Stimulated activated CD4-positive, alpha-beta T cell treated with anti-CD3 and anti-CD28 coated beads, Interleukin-15, amount 100 ng/mL, for 48 hours (primary cell): ENCODE measurements around the gene SREBF1.
"Not testable (repeated sequence)": the region's sequence is repeated elsewhere in the genome, so short reads cannot be mapped to it uniquely, and the experiment has no call there.

ENCODE experiments used
- DNase-seq, 2 donors: peaks; one replicate each; pipeline ENCODE4 v3.0.0-alpha.2; 2020; ENCODE audit warnings: low read depth in 2 of 2

The SREBF1 gene

DNA sequence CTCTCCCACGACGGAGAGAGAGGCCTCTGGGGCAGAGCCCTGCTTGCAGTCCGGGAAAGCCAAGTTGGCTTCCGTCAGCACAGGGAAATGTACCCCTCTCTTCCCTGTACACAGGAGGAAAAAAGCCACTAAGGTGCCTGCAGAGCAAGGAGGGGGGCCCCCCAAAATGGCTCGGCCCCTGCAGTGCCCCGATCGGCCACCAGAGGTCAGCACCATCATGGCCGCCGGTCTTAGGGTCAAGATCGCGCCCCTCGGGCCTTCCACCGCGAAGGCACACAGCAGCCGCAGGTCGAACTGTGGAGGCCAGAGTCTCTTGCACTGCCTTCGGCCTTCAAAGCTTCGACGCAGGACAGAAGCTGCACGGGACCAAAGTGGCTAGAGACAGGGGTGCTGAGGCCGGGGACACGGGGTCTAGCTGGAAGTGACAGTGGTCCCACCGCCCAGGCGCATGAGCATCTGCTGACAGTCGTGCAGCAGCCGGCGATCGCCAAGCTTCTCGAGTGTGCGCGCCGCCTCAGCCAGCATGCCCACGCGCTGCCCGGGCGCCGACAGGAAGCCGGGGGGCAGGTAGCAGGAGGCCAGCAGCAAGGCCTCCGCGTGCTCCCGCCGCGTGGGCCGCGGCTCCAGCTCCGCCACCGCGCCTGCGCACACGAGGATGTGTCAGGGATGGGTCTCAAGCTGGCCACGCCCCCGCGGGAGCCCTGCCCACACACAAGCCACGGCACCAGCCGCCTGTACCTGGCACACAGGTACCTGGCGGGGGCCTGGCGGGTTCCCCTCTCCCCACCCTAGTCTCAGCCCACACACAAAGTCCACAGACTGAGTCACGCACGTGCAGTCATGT is 24.4 kb downstream of the SREBF1 start:
- peak in 1 of 2 donors; percentile 40 for DNase-seq

DNA sequence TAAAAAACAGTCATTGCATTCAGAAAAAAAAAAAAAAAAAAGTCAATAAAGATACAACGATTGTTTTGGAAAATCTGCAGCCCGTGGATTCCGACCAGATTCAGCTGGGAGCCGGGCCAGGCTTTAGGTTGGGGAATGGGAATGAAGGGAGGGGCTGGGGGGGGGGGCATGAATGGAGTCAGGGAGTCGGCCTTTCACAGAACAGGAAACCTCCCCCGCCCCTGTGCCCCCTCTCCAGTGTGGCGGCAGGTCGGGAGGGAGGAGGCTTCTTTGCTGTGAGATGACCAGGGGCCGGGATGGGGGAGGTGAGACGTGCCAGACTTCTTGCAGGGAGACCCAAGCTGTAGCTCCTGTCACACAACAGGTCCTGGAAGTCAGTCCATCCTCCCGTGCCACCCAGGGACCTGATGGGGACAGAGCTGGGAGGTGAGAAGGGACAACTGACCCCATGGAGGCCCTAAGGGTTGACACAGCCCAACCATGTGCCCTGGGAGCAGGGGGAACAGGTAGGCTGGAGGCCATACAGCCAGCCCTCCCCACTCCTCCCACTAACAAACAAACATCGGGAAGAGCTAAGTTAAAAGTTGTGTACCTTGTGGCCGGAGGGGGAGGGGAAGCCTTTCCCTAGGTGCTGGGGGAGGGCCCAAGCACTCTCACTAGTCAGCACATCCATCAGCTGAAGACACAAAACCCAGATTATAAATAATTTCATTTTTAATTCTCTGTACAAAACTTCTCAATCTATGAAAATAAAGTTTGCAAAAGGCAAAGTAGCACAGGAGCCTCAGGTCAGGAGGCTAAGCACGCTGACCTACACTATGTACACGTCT is 25.2 kb downstream of the SREBF1 start:
- DNase-seq, result no peak

DNA sequence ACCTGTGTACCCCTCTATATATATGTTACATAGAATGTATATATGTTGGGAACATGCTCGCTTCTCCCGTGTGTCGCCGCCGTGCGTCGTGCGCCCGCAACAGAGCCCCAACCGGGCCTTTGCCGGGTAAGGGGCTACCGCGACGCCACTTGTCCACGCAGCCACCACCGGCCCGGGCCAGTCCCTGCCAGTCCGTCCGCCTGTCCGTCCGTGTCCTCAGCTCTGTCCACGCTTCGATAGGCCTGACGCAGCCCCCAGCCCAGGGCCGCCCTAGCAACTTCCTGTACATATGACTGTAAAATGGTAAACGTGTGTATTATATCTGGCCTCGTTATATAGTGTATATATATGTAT is 25.9 kb downstream of the SREBF1 start:
- DNase-seq, result no peak

DNA sequence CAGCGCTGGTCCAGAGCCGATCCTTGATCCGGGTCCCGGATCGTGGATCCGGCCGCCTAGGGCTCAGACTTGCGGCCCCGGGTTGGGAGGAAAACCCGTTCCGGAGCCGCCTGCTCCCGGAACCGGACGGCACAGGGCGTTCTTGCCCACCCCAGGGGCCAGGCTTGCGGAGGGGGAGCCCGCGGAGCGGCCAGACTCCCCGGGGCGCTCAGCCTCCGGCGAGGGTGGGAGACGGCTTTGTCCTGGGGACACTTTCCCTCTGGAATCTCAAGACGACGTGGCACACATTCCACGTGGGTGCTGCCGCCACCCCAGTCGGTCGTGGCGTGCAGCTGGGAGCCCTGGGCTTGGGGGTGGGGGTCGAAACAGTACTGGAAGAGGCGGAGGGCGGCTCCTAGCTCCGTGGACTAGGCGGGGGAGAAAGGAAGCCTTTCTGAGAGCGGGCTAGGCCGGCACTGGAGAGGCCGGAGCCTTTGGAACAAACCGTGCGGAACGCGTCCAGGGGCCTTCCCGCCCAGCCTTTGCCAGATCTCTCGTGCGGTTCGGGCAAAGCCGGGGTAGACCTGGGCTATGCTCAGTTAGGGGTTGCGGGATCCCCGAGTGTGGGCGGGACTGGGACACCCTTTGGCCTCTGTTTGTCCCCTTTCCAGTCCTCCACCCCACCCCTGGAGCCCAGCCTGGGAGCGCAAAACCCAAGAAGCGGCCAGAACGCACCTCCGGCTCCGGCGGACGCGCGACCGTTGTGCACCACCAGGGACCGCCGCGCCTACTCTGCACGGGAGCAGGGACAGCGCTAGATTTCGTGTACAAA is 26.5 kb downstream of the SREBF1 start:
- no peak for DNase-seq

DNA sequence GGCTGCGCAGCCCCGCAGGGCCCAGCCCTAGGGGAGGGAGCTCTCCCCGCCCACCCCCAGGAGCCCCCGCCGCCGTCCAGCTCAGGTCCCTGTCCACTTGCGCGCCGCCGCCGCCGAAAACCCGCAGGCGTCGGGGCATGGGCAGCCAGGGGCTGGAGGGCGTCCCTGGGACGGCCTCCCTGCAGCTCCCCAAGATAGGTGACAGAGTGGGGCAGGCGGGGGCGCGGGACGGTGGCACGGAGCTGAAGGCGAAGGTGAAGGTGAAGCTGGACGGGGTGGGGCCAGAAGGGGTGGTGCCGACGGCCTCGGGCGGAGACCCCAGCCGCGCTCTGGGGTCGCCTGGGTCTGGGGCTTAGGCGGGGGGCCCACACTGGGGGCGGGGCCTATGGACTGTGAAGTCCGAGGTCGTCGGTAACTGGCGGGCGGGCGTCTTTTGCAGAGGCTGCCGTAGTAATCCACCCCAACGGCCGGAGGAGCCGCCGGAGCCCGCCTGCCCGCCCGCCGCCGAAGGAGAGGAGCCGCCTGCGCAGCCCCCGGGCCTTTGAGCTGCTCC is 27.2 kb downstream of the SREBF1 start:
- DNase-seq, result no peak

DNA sequence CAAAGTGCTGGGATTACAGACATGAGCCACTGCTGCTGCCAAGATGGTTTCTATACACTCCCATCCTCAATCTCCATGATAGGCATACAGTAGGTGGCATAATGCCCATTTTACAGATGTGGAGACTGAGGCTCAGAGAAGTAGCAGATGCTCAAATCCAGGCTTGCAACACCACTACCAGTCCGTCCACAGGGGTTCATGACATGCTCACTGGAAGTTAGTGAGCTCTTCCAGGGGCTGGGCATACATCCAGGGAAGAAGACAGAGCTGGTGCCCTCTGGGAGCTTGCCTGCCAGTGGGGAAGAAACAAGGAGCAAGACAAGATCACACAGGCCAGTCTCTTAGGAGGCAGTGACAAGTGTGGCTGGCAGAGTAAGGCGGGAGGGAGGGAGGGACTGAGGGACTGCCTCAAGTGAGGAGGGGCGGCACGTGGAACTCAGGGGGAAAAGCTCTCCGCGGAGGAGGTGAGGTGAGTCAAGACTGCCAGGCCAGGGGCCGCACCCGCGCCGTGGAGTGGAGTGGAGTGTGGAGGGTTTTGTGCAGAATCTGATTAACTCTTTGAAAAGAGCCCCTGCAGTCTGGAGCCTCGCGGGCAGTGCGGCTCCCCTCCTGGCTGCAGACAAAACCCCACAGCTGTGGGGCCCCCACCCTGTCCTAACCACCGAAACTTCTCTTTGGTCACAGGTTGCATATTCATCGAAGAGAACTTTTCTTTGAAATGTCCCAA is 27.9 kb downstream of the SREBF1 start:
- DNase-seq, result no peak

DNA sequence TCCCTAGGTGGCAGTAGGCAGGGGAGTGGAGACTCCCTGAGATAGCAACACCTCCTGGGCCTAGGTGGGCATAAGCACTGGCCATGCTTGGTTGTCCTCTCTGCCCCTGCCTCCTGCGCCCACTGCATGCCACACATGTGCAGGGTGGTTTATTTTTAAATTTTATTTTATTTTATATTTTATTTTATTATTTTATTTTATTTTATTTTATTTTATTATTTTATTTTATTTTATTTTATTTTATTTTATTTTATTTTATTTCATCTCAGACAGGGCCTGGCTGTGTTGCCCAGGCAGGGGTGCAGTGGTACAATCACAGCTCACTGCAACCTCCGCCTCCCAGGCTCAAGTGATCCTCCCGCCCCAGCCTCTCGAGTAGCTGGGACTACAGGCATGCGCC is 28.6 kb downstream of the SREBF1 start:
- DNase-seq, result not testable (repeated sequence)

DNA sequence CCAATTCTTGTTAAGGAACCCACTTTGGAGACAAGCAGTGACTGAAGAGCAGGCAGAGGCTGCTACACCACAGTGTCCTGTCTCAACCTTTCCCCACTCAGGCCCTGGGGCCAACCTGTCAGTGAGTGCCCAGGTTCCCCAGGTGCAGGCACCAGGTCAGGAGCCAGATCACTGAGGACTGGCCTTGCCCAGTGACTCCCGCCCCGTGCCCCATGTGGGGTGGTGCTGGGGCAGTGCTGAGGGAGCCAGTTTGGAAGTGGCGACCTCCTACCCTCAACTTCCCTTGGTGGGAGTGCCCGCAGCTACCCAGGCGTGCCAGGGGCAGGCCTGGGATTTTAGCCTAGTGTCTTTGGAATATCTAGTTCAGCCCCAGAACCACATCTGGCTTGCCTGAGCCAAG is 29.3 kb downstream of the SREBF1 start:
- DNase-seq, result no peak

DNA sequence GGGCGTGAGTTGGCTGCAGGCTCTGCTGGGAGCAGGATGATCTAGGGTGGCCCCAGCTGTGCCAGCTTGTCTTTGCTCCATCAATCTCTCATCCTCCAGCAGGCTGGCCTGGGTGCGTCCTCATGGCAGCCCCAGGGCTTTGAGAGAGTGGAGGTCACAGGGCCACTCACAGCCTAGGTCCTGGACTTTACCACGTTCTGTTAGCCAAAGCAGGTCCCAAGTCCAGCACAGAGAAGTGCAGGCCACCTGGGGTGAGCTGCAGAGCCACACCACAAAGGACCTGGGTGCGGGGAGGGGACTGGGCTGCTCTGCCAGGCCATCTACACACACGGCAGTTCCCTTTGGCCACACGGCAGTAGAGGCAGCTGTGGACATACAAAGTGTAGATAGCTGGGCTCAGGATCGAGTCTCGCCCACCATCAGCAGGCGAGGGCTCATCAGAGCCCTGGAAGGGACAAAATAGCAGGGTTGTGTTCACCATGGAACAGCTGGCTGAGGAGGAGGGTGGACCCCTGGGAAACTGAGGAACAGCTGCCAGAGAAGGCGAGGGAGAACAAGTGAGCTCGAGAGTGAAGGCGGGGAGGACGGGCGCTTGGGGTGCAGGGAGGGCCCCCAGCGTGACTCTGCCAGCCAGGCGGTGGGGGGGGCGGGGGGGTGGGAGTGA is 30.0 kb downstream of the SREBF1 start:
- DNase-seq, result no peak

DNA sequence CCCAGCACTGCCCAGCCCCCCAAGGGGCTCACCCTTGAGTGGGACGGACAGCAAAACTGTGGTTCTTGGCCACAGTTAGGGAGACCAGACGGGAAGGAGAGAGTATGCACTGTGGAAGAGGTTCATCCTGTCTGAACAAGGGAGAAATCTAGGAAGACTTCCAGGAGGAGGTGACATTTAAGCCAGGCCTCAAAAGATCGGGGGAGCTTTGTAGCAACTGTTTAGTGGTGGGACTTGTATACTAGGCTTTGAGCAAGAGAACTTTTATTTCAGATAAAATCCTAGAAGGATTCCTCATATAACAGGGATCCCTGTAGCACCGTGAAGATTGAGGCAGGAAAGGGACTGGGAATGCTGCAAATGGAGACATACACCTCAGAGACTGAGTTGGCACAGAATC is 30.8 kb downstream of the SREBF1 start:
- no peak for DNase-seq

DNA sequence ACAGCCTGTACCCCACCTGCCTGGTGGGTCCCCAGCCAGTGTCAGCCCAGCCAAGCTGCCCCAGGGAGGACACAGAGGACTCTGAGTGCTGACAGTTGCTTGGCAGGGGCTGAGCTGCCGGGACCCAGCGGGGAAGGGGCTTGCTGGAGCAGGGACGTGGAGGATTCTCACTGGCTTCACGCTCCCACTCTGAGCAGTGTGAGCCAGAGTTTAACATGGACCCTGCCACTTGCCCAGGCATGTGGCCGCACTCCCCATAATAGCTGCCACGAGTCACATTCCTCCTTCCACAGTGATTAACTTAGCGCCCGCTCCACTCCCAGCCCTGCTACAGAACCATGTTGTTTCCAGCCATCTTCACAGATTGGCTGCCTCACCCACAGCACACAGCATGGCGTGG is 31.2 kb downstream of the SREBF1 start:
- DNase-seq, result no peak

DNA sequence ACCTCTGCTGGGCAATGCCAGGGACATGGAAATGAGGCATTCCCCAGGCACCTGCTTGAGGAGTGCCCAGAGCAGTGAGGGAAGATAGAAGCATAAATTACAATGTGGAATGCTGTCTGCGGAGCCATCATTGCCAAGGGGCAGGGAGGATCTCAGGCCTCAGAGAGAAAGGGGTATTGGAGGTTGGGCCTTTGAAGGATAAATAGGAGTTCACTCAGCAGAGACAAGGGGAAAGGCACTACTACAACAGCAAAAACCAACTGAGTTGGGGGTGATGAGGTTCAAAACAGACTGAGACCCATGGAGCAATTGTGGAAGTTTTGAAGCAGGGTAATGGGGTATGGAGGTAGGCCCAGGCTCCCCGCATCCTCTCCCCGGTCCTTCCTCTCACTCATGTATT is 32.8 kb downstream of the SREBF1 start:
- no peak for DNase-seq

DNA sequence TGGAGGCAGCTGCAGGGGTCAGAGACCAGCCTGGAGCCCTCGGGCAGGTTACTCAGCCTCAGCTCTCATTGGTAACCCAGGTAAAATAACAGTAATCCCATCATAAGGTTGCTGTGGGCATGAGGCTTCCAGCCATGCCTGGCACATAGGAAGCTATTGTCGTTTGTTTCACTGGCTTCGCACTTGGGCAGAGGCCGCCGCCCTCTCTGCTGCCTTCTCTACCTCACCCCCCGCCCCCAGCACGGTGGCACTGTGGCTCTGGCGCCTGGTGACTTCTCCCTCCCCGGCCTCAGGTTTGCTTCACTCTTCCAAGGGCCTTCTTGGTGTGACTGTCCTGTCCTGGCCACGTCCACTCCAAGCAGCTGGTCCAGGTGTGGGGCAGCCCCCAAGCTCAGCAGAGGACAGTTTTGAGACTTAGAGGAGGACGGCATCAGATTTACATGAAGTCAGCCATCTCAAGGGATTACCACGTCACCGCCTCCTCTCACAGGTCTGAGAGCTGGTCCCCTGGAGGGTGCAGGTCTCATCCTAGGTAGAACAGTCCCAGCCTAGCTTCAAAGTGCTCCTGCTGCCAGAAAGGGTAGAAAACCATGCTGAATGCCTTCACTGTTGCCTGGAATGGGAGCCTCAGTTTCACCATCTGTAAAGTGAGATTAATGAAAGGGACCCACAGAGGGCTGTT is 34.8 kb downstream of the SREBF1 start:
- no peak for DNase-seq

DNA sequence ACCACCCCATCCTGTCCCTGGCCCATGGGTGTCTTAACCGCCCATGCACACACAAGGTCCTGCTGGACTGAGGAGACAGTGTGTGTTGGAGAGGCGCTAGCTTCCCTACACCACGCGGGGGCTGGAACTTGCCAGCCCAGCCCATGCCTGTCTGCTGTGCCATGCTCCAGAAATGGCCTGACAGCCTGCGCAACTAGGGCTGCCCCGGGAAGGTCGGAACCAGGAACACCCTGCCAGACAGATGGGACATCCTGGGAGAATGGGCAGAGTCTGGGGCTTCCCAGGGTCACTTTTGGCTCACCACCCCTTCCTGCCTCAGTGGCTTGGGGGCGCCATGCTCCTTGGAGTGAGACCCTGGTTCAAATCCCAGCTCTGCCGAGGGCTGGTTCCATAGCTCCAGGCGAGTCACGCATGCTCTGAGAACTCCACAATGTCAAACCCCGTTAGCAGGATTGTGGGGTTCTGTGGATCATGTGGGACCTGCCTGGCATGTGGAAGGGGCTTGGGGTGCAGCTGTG is 36.2 kb downstream of the SREBF1 start:
- DNase-seq, result no peak

DNA sequence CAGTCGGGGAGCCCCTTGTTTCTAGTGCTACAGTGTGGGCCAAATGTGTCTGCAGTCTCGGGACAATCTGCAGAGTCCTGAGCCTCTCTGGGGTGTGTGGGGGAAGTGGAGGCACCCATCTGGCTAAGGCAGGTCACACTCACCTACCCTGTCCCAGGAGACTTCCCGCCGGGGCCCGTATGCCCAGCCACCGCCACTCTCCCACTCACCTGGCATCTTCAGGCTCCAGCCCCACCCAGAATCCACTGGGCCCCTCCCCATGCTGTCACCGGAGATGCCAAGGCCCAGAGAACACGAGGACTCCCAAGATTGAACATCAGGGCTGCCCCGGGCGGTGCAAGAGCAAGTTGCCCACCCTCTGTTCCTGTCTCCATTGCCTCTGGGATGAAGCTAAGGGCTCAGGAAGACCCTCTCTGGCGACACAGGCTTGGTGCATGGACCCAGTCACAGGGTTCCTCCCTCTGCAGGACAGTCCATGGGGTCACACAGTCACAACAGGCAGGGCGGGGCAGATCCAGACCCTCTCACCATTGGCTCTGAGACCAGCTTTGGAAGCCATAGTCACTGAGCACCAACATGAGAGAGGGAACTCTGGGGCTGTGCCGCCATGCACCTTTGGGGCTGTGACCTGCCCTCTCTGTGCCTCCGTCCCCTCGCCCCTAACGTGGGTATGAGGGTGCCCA is 38.1 kb downstream of the SREBF1 start:
- no peak for DNase-seq

DNA sequence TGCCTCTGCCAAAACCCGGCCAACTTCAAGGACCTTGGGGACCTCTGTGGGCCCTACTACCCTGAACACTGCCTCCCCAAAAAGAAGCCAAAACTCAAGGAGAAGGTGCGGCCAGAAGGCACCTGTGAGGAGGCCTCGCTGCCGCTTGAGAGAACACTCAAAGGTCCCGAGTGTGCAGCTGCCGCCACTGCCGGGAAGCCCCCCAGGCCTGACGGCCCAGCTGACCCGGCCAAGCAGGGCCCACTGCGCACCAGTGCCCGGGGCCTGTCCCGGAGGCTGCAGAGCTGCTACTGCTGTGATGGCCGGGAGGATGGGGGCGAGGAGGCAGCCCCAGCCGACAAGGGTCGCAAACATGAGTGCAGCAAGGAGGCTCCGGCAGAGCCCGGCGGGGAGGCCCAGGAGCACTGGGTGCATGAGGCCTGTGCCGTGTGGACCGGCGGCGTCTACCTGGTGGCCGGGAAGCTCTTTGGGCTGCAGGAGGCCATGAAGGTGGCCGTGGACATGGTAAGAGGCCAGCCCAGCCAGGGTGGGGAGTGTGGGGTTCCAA is 38.7 kb downstream of the SREBF1 start:
- no peak for DNase-seq

DNA sequence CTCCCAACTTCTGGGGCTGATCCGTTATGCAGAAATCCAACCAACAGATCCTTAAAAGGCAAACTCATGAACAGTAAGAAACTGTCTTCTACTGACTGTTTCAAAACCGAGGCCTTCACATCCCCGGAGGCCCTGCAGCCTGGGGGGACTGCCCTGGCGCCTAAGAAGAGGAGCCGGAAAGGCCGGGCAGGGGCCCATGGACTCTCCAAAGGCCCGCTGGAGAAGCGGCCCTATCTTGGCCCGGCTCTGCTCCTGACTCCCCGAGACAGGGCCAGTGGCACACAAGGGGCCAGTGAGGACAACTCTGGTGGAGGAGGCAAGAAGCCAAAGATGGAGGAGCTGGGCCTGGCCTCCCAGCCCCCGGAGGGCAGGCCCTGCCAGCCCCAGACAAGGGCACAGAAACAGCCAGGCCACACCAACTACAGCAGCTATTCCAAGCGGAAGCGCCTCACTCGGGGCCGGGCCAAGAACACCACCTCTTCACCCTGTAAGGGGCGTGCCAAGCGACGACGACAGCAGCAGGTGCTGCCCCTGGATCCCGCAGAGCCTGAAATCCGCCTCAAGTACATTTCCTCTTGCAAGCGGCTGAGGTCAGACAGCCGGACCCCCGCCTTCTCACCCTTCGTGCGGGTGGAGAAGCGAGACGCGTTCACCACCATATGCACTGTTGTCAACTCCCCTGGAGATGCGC is 39.5 kb downstream of the SREBF1 start:
- DNase-seq, result no peak

DNA sequence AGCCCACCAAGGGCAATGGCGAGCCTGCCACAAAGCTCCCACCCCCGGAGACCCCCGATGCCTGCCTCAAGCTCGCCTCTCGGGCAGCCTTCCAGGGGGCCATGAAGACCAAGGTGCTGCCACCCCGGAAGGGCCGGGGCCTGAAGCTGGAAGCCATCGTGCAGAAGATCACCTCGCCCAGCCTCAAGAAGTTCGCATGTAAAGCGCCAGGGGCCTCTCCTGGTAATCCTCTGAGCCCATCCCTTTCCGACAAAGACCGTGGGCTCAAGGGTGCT is 40.1 kb downstream of the SREBF1 start:
- DNase-seq, result no peak
